VCaP (cell line): ENCODE measurements around the gene CBFA2T3.

Source experiments
- H3K27ac ChIP-seq: fragments of 450-650 bp; 2 replicates; pipeline ENCODE4 v1.5.1; 2017
- TF ChIP-seq, protein P1 (sequence below): fragments of 450-650 bp; conservative IDR thresholded peaks from 2 replicates; pipeline ENCODE4 v1.5.1; 2017; ENCODE audit warnings: mild to moderate bottlenecking, moderate library complexity

Gene CBFA2T3

DNA sequence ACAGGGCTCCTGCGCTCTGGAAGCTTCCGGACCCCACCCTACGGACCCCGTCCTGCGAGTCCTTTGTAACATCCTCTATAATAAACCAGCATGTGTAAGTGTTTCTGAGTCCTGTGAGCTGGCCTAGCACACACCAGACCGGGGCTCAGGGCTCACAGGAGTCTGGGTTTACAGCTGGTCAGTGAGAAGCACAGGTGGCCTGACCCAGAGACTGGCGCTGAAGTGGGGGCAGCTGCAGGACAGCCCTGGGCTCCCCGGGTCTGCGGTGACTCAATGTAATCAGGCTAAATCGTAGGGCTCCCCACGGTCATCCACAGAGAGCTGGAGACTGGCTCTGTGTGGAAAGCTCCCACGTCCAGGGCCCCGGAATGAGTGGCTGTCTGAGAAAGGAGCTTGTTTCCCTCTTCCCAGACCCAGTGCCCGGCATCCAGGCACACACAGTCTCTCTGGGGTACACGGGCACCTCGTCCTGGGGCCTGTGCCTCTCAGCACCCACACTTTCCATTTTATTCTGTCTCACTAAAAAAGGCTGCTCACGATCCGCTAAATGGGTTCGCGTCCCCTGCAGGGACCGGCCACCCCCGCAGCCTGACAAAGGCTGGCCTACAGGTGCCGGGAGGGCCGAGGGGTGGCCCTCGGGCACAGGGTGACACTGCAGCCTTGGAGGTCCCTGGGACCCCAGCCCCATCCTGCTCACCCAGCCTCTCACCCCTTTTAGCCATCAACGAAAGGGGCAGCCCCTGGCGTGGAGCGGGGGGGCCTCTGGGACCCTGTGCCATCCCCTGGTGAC, 18.9 kb upstream of the CBFA2T3 start:
- H3K27ac ChIP-seq: no peak overlapping the region

DNA sequence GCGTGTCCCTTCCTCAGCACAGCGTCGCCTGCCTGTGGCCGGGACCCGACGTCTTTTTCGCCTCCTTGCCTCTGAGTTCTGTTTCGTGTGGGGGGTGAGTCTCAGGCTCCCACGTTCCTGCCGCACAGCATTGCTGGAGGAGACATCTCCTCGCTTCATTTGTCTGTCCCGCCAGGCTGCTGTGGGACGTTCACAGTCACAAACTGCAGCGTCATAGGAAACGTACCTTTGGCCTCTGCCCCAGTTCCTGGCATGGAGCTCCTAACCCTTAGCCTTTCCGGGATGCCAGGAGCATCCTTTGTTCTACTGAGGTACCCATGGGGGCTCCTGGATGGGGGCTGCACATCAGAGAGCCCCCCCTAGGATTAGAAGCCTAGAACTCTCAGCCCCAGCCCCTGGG, 18.2 kb upstream of the CBFA2T3 start:
- TF ChIP-seq, protein P1, sequence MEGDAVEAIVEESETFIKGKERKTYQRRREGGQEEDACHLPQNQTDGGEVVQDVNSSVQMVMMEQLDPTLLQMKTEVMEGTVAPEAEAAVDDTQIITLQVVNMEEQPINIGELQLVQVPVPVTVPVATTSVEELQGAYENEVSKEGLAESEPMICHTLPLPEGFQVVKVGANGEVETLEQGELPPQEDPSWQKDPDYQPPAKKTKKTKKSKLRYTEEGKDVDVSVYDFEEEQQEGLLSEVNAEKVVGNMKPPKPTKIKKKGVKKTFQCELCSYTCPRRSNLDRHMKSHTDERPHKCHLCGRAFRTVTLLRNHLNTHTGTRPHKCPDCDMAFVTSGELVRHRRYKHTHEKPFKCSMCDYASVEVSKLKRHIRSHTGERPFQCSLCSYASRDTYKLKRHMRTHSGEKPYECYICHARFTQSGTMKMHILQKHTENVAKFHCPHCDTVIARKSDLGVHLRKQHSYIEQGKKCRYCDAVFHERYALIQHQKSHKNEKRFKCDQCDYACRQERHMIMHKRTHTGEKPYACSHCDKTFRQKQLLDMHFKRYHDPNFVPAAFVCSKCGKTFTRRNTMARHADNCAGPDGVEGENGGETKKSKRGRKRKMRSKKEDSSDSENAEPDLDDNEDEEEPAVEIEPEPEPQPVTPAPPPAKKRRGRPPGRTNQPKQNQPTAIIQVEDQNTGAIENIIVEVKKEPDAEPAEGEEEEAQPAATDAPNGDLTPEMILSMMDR: no peak
- no peak overlapping the region for H3K27ac ChIP-seq

More for the DNA sequence above, 18.9 kb upstream of the CBFA2T3 start:
- TF ChIP-seq, protein P1: no peak

DNA sequence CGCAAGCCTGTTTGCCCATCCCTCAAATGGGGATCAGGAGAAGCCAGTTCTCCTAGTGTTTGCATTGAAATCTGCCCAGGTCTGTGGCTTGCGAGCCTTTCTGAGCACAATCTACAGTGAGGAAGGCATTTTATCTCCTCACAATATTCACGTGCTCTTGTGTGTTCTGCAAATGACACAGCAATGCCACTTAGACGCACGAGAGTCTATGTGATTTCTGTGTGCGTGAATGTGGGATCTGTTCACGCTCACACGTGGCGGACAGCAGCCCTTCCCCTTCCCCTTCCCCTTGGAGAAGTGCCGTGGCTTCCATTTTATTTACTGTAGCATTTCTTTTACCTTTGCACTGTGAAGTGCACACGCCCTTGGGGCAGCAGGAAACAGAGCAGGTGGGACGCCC, 17.7 kb upstream of the CBFA2T3 start:
- H3K27ac ChIP-seq: no peak overlapping the region
- TF ChIP-seq, protein P1: no peak

DNA sequence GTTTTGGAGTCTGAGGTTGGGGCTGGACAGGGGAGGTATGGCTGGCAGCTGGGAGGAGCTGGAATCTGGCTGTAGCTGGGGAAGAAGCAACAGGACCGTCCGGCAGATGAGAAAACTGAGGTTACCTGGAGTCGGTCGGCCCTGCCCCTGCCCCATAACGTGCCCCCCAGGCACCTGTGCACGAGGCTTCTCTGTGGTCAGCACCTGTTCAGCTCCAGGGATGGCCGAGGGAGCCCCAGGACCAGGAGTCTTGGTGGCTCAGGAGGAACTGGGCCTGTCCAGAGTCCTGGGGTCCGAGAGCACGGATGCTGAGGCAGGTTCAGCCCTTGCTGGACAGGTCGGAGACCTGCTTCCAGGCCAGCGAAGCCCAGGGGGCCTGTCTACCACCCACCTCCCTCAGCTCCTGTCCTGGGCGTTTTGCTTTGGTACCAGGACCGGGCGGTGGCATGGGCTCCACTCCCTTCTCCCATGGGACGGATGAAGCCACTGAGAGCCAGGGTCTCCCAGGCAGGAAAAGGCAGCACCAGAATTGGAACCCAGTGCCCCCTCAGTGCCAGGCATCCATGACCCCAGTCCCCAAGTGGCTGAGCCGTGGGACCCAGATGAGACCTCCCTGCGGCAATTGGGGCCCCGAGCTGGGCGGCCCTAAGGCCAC, 17.1 kb upstream of the CBFA2T3 start:
- no peak overlapping the region for H3K27ac ChIP-seq

DNA sequence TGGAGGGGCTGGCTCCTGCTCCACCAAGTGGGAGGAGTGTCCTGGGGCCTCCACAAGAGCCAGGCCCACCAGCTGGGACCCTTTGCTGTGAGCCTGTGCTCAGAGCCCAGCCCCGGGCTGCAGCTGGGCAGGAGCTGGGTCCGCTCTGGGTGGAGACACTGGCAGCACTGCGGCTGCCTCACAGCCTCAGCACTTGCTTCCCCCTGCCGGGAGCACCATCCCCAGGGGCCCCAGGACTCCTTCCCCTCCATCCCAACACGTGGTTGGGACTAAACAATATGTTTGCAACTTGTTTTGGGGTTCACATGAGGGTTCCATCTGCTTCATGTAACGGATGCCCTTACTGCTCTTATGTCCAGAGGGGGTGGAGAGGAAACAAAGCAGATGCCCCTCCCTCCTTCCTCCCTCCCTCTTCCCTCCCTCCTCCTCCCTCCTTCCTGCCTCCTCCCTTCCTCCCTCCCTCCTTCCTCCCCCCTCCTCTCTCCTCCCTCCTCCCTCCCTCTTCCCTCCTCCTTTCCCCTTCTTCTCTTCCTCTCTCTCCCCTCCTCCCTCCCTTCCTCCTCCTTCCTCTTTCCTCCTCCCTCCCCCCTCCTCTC, 16.3 kb upstream of the CBFA2T3 start:
- H3K27ac ChIP-seq: no peak overlapping the region
- TF ChIP-seq, protein P1: no peak

More for the DNA sequence above, 17.1 kb upstream of the CBFA2T3 start:
- TF ChIP-seq, protein P1: no peak

DNA sequence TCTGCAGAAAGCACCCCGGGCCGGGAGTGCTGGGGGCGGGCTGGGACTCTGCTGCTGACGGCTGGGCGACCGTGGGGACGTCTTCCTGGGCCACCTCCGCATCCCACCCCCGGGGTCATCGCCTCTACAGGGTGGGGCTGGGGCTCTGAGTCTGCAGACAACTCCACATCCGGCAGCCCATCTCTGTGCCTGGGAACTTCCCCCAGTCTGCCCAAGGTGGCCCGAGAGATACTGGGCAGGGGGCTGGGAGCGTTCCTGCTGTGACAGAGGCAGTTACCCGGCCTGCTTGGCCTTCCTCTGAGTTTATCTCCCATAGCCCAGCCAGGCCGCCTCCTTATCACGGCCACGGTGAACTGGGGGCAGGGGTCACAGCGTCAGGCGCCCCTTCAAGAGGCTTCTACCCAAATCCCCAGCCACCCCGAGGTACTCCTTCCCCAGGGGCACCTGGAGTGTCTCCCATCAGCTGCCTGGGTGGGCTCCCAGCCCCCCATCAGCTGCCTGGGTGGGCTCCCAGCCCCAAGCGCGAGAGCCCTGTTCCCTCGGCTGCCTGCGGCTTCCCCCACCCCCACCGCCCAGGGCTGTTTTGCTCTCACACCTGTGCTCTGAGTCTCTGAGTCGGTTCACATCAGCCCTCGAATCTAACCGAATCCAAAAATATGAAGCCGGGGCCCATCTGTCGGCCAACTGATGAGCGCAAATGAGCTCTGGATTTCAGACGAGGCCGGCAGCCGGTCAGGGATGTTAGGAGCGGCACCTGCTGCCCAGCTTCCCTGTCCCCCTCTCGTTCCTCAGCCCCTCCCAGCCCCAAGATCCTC, 15.6 kb upstream of the CBFA2T3 start:
- H3K27ac ChIP-seq: no peak overlapping the region

More for the DNA sequence above, 15.6 kb upstream of the CBFA2T3 start:
- TF ChIP-seq, protein P1: no peak
